H54 (cell line): ENCODE results near the gene SLC5A11.
"Not testable (repeated sequence)": the region's sequence is repeated elsewhere in the genome, so short reads cannot be mapped to it uniquely, and the experiment has no call there.

Experiments
- DNase-seq: peaks from one replicate; pipeline ENCODE4 v3.0.0; 2011; ENCODE audit warnings: low spot score, mixed read lengths; ENCODE audit not compliant: insufficient read length
- FAIRE-seq: peaks from 3 replicates; lab custom pipeline; 2011; peaks lifted over from hg19 to GRCh38; lab: Jason Lieb, UNC
- POLR2A ChIP-seq: IDR thresholded peaks from 2 replicates; pipeline ENCODE4 v1.6.1; 2011; ENCODE audit warnings: low read depth, mild to moderate bottlenecking, low read length

SLC5A11 gene

GRCh38 chr16:24844101-24845030 is 1.4 kb upstream of the SLC5A11 start:
- no peak for DNase-seq
- TF ChIP-seq POLR2A: no peak
- FAIRE-seq: no peak

- DNase-seq, FAIRE-seq: not testable (repeated sequence)
These were observed 765 bp upstream of the SLC5A11 start for GRCh38 chr16:24845031-24845365.

- no peak for TF ChIP-seq POLR2A
- DNase-seq (no peak), FAIRE-seq (no peak)
These were observed 990 bp downstream of the SLC5A11 start for GRCh38 chr16:24846548-24847357.

- no peak for TF ChIP-seq POLR2A
- DNase-seq: no peak
- FAIRE-seq: no peak
These were observed 1.5 kb downstream of the SLC5A11 start for GRCh38 chr16:24847358-24847664.

- no peak for DNase-seq
- no peak for TF ChIP-seq POLR2A
- FAIRE-seq: peak; percentile 58
These were observed 2.3 kb downstream of the SLC5A11 start for GRCh38 chr16:24848065-24848464.

GRCh38 chr16:24849641-24850040 is 3.9 kb downstream of the SLC5A11 start:
- DNase-seq (no peak), FAIRE-seq (no peak)
- no peak for TF ChIP-seq POLR2A

GRCh38 chr16:24850289-24850938 is 4.7 kb downstream of the SLC5A11 start:
- no peak for DNase-seq
- TF ChIP-seq POLR2A: no peak
- no peak for FAIRE-seq

- TF ChIP-seq POLR2A: no peak
- no peak for DNase-seq
- FAIRE-seq: no peak
These were observed 5.9 kb downstream of the SLC5A11 start for GRCh38 chr16:24851700-24852099.

DNA sequence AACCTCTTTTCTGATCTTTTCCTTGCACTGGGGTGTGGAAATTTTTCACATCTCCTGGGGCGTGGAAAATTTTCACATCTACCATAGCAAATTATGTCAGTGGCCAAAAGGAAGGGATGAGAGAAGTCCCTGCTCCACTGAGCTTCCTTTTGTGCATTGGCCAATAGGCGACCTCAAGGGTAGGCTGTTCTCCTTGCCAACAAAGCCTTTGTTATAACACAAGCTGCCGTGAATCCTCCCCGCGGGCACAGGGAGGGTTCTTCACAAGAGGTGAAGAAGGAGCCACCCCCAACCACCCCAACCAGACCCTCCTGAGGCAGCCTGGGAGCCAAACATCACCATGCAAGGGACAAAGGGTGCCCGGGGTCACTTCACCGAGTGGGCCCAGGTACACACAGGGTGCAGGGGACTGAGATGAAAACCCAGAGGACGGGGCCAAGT is 6.5 kb downstream of the SLC5A11 start:
- no peak for DNase-seq
- TF ChIP-seq POLR2A: no peak
- FAIRE-seq: no peak

DNA sequence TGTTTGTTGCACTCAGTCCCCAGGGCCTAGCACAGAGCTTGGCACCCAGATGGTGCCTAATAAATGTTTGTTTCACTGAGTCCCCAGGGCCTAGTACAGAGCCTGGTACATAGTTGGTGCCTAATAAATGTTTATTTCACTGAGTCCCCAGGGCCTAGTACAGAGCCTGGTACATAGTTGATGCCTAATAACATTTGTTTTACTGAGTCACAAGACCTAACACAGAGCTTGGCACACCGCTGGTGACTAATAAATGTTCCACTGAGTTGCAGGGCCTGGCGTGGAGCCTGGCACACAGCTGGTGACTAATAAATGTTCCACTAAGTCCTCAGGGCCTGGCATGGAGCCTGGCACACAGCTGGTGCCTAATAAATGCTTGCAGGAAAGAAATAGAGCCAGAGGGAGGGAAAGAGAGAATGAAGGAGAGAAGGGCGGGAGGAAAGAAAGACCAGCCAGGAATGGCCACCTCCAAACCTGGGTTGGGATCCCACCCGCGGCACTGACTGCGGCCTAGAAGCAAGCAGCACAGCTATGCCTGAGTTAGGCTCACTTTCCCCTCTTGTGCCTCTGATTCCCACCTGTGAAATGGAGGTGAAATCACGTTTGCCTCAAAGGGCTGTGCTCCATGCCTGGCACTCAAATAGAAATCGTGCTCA is 7.5 kb downstream of the SLC5A11 start:
- TF ChIP-seq POLR2A: no peak
- no peak for FAIRE-seq

DNA sequence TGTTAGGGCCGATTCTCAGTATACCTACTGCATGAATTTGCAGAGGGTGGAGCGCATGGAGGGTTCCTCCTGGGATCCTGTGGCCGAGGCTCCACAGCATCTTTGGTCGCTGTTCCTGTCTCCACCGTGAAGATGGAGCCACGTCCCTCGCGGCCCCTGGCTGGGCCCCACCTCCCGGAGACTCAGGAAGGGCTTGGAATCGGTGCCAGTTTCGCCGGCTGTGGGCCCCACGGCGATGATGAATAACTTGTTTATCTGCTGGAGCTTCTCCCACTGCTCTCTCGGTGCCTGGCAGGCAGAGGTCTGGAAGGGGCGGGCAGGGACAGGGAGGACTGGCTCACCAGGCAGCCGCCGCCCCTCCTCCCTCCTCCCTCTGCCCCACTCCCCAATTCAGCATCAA is 8.1 kb downstream of the SLC5A11 start:
- DNase-seq (no peak), FAIRE-seq (no peak)
- TF ChIP-seq POLR2A: no peak

More for the DNA sequence above, 7.5 kb downstream of the SLC5A11 start:
- DNase-seq: no peak

DNA sequence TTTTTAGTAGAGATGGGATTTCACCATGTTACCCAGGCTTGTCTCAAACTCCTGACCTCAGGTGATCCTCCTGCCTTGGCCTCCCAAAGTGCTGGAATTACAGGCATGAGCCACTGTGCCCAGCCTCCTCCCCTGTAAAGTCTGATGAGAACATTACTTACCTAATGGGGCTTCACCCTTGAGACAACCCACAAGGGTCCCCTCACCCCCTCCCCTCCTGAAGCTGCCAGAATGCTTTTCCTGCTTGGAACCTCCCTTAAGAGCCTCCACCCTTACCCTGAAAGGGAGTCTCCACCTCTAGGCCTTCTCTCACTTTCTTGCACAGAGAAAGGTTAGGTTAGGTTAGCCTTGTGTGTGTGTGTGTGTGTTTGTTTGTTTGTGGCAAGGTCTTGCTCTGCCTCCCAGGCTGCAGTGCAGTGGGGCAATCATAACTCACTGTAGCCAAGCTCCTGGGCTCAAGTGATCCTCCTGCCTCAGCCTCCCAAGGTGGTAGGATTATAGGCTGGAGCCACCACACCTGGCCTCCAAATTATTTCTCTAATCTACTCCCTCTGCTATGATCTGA is 8.9 kb downstream of the SLC5A11 start:
- TF ChIP-seq POLR2A: no peak
- DNase-seq: no peak
- FAIRE-seq: no peak

DNA sequence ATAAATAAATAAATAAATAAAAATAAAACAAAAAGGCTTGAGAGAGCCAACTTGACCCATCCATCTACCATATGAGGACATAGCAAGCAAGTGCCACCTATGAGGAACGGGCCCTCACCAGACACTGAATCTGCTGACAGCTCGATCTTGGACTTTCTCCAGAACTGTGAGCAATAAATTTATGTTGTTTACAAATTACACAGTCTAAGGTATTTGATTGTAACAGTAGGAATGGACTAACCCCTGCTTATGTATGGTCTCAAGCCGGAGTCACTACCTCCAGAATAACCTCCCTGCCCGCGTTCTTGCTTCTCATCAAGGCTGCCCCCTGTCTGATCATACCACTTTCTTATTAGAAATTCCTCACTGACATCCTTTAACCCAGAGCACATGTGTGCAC is 9.9 kb downstream of the SLC5A11 start:
- no peak for FAIRE-seq
- TF ChIP-seq POLR2A: no peak
- no peak for DNase-seq

- FAIRE-seq: not testable (repeated sequence)
These were observed 11.1 kb downstream of the SLC5A11 start for GRCh38 chr16:24856871-24857270.

More at GRCh38 chr16:24856871-24857270, 11.1 kb downstream of the SLC5A11 start:
- not testable (repeated sequence) for DNase-seq
